Large intestine (tissue), 3 donors: ENCODE measurements around the gene C6orf136. TPM values are rescaled to one million over a fixed set of nuclear protein-coding genes. Genes with fewer than 3 reads are reported as not detected.

Source experiments
- DNase-seq, 2 donors: peaks; one replicate each; pipeline versions ENCODE4 v3.0.0 to v3.0.0-alpha.2; 2013
- H3K27ac ChIP-seq: one replicate; pipeline ENCODE4 v1.5.1; 2013; ENCODE audit warnings: low read length
- H3K27me3 ChIP-seq: 2 replicates; pipeline ENCODE4 v1.6.1; 2013; ENCODE audit warnings: low read length; ENCODE audit not compliant: control insufficient read depth, insufficient read depth
- H3K36me3 ChIP-seq: 2 replicates; pipeline ENCODE4 v1.6.1; 2013; ENCODE audit warnings: low read length; ENCODE audit not compliant: control insufficient read depth, insufficient read depth
- H3K4me1 ChIP-seq: one replicate; pipeline ENCODE4 v1.6.1; 2013; ENCODE audit warnings: low read length; ENCODE audit not compliant: control insufficient read depth, insufficient read depth
- H3K4me3 ChIP-seq: one replicate; pipeline ENCODE4 v1.5.1; 2013; ENCODE audit warnings: low read length
- H3K9me3 ChIP-seq: one replicate; pipeline ENCODE4 v1.6.1; 2013; ENCODE audit warnings: mild to moderate bottlenecking, low read depth, low read length, moderate library complexity; ENCODE audit not compliant: control insufficient read depth
- WGBS: methylation state at CpG from one replicate; pipeline ENCODE4 v1.1.5; 2013; ENCODE audit warnings: low lambda C conversion rate; ENCODE audit not compliant: insufficient coverage; 5-methylcytosine and 5-hydroxymethylcytosine counted together
- polyA plus RNA-seq: library from polyadenylated mRNA; unstranded; fragments of 120-200 nt; gene quantifications from one replicate; pipeline ENCODE4 v1.2.1, GENCODE V29; 2013

The C6orf136 gene
- polyA plus RNA-seq, 1 donor: 34.7 TPM

DNA sequence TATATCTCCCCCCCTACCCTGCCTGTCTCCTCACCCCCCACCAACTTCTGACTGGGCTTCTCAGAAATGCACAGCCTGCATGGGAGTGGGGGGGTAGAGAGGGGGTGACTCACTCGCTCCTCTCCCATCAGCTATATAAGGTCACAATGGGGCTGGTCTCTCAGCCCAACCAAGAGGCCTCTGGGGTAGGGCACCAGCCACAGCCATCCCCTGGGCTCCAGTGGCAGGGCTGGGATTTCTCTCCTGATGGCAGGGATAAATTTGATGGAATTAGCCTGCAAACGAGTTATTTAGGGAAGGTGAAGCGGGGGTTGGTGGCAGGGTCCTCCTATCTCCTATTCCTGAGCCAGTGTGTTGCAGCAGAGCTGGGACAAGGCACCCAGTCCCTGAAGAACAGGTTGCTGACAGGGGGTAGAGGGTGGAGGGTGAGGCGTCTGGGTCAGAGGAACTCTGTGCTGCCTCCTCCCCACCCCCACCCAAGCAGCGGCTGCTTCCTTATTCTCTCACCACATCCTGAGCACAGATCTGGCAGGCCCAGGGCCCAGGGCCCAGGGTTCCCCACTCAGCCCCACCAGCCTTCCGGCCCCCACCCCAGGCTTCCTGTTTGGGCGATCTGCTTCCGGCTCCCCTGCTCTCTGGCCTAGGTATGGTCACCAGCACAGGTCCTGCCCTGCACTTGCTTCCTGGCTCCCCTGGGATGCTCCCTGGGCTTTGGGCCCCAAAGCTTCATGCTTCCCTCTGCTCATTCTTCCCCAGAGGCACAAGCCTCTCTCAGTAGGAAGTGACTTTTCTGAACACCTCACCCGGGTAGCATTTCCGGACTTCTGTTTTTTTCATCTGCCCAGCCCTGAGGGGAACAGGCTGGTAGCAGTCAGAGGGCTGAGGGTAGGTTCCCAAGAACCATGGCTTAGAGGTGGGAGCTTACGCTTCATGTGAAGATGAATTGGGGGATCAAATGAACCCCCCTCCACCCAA is 35.5 kb downstream of the C6orf136 start:
- Histone ChIP-seq H3K4me3 (peak overlapping the region; percentile 32), H3K27me3 (peaks cover 5% of the 10 kb centered on the region), H3K36me3 (peaks cover 7% of the 10 kb centered on the region), H3K9me3 (peaks cover 5% of the 10 kb centered on the region), H3K27ac (peak overlapping the region; percentile 71), H3K4me1 (peaks cover 18% of the 10 kb centered on the region)
- no CpG with 5 or more reads among the region's 11 CpGs for WGBS
- DNase-seq: peak; percentile 51 to 53

DNA sequence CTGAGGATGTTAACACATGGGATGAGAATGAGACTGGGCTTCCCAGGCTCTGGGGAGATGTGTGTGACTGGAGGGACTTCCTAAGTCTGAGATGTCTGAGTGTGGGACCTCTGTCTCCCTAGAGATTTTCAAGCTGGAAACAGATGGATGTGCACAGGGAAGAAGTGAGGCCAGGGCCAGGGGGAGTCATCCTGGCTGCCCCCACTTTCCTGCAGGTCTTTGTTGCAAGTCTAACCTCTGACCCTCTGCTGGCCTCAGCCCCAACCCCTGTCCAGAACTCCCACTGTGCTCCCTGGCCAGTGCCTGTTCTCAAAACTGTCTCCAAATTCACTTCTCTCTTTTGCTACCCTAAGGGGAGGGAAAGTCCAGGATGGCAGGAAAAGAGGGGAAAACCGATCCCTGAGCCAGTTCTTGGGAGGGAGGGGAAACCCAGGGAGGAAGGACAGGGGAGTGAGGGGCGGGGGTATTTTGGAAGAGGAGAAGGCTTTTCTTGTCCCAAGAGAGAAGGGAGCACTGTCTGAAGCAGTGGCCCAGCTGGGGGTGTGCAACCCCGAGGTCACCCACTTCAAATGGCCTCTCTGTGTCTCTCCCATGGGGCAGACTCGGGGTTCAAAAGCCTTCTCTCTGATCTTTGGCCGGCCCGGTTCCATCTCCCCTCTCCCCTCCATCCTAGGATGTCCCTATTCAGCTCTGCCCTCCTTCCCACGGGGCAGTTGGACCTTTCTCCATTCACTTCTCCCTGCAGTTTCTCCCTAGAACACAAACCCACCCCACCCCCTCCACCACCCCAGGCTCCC is 36.4 kb downstream of the C6orf136 start:
- Histone ChIP-seq H3K27ac (peak overlapping the region; percentile 71), H3K27me3 (peaks cover 5% of the 10 kb centered on the region), H3K4me3 (peak overlapping the region; percentile 32), H3K9me3 (peaks cover 7% of the 10 kb centered on the region), H3K4me1 (peaks cover 22% of the 10 kb centered on the region), H3K36me3 (peaks cover 7% of the 10 kb centered on the region)
- 63% methylated on average over 2 of the region's 7 CpGs for WGBS
- no peak for DNase-seq

DNA sequence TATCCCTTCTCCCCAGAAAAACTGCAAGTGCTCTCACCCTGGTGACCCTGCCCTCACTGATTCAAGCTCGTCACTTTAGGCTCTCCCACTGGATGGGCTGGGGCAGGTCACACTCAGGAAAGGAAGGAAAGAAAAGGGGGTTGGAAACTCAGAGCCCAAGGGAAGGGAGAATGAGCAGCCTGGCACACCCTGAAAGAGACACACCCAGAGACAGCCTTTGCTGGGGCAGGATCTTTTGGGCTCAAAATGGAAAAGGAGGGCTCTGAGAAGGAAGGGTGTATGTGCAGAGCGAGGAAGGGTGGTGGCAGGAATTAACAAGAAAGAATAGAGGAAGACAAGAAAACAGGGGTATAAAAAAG is 37.0 kb downstream of the C6orf136 start:
- Histone ChIP-seq H3K4me3 (peak overlapping the region; percentile 32), H3K4me1 (peaks cover 22% of the 10 kb centered on the region)
- 71% methylated on average over 1 of the region's 2 CpGs for WGBS

DNA sequence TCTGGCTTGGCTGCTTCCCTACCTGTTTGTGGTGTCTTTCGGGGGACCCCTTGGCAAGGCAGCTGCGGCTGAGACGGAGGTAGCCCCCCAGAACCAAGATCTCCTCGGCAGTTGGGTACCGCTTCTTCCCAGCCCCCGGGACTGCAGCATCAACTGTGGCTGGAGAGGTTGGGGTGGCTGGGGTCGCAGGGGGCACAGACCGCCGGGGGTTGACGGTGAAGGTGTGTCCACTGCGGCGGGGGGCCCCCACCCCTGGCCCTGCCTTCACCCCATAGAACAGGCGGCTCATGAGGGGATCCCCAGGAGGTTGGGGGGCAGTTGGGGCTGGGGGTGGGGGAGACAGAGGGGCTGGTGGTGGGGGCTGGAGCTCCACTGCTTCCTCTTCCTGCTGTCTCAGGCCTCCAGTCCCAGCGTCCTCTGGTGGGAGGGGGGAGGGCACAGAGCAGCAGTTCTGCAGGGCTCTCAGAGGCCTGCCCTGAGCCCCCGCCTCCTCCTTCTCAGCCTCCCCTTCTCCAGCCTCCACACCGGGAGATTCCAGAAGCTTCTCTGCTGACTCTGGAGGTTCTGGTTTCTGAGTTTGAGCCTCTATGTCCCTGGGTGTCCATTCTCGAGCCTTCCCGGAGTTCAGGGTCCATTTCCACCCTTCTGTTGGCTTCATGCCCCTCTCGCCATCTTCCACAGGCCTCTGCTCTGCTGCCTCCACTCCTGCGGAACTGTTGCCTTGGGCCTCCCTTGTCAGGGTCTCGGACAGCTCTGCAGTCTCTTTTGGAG is 37.6 kb downstream of the C6orf136 start:
- peaks cover 7% of the 10 kb centered on the region for H3K9me3 ChIP-seq
- peaks cover 17% of the 10 kb centered on the region for H3K4me1 ChIP-seq
- peaks cover 3% of the 10 kb centered on the region for H3K36me3 ChIP-seq
- H3K27me3 ChIP-seq: peaks cover 5% of the 10 kb centered on the region
- DNase-seq: no peak
- peak overlapping the region; percentile 85 for H3K4me3 ChIP-seq
- WGBS: no CpG with 5 or more reads among the region's 21 CpGs
- peak overlapping the region; percentile 46 for H3K27ac ChIP-seq

More for the DNA sequence above, 37.0 kb downstream of the C6orf136 start:
- Histone ChIP-seq H3K27ac (peak overlapping the region; percentile 22), H3K36me3 (peaks cover 3% of the 10 kb centered on the region), H3K9me3 (peaks cover 7% of the 10 kb centered on the region), H3K27me3 (peaks cover 5% of the 10 kb centered on the region)
- no peak for DNase-seq

DNA sequence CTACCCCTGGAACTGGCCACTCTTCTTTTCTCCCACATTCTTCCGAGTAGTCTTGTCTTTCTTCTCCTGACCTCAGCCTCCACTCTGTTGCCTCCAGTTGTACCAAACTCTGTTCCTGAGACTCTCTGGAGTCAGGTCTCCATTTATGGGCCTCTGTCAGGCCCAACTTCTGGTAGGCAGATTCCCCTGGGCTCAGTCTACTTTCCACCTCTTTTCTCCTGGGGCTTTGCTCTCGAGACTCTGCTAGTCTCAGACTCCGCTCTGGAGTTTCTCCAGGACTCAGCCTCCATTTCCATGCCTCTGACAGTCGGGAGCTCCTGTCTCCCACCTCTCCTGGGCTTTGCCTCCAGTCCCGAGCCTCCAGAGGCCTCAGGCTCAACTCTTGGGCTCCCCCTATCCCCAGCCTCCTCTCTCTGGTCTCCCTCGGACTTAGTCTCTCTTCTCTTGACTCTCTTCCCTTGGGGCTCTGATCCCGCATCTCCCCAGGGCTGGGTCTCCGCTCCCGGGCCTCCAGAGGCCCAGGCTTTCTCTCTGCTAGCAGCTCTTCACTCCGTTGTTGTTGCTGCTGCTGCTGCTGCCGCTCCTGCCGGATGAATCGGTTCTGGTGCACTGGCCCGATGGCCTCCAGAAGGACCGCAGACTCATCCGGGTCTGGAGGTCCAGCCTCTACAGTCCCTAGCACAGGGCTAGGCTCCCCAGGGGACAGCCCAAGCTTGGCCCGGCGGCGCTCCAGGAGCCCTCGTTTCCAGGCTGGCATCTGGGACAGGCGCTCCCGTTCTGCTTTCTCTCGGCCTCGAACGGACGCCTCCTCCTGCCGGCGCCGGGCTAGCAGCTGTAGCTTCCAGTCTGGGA is 38.5 kb downstream of the C6orf136 start:
- no peaks in the 10 kb centered on the region for H3K36me3 ChIP-seq
- H3K27ac ChIP-seq: peak overlapping the region; percentile 58
- peaks cover 7% of the 10 kb centered on the region for H3K9me3 ChIP-seq
- H3K4me1 ChIP-seq: peaks cover 19% of the 10 kb centered on the region
- H3K27me3 ChIP-seq: peaks cover 5% of the 10 kb centered on the region
- 80% methylated on average over 1 of the region's 29 CpGs for WGBS
- DNase-seq: no peak
- H3K4me3 ChIP-seq: peak overlapping the region; percentile 85

DNA sequence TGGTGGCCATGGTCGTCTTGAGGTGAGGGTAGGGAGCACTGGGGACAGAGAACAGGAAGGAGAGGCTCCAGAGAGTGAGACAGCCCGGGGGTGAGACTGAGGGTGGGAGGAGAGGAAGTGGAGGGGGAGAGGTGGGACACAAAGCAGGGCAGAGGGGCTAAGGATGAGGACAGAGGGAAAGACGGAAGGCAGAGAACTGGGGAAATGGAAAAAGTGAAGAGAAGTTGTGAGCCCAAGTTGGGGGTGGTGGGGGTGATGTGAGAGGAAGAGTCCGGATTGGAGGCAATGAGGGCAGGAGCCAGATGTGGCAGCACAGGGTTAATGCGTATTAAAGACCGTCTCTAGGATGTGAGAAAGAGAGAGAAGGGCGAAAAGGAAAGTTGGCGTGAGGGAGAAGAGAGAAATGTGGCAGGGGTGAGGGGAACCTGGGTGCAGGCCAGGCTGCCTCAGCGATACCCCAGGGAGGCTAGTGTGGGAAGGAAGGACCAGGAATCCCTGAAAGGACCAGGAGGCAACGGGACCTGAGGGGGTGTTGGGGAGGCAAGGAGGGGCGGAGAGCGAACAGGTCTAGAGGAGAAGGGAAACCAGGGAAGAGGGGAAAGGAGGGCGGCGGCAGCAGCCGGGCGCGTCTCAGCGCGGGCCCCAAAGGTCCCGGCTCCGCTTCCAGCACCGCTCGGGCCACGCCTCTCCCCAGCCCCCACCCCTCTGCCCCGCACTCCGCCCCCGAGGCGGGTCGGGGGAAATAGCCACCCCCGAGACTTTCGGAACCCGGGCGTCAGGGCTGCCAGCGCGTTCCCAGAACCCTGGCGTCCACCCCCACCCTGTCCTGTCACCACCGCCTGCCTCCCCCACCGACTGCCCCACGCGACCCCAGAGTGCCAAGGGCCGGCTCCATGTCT is 39.3 kb downstream of the C6orf136 start, which contains the start of gene PPP1R18:
PPP1R18 (minus strand) TSS at position 637 of the 899 bp plus-strand sequence; CDS start at position 10, 627 bp downstream.
- 40% methylated on average over 6 of the region's 41 CpGs for WGBS
- peaks cover 20% of the 10 kb centered on the region for H3K4me1 ChIP-seq
- H3K4me3 ChIP-seq: peak within 1 kb of the TSS; percentile 85
- H3K9me3 ChIP-seq: peaks cover 7% of the 10 kb centered on the region
- no peaks in the 10 kb centered on the region for H3K36me3 ChIP-seq
- peaks cover 5% of the 10 kb centered on the region for H3K27me3 ChIP-seq
- DNase-seq: peak in 1 of 2 donors; percentile 50
- peak within 1 kb of the TSS; percentile 93 for H3K27ac ChIP-seq

DNA sequence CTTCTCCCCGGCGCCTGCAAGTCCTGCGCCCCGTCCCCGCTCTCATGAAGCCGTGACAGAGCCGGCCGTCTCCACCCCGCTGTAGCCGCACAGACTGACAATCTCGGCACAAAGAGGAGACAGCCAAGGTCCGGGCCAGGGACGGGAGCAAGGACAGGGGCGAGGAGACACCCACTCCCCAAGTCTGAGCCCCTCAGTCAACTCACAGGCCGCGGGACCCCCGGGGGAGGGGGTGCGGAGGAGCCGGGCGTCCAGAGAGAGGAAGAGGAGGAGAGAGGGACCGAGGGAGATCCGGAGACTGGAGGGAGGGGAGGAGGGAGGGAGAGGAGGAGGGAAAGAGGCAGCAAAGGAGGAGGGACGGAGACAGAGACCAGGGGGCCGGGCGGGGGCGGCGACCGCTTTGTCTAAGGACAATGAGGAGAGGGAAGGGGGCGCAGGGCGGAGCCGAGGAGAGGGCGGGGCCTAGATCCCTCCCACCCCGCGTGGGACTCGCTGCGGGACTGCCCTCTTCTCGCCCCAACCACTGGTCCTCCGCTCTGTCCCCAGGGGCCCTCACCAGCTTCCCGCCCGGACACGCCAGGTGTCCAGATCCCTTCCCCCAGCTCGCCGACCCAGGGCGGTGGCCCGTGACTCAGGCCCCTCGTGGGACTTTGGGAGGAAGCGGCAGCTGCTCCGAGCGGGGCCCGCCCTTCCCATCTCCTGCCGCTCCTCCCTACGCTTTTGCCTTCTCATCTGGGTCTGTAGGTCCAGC is 40.1 kb downstream of the C6orf136 start:
- H3K27ac ChIP-seq: peak overlapping the region; percentile 93
- peak; percentile 72 to 82 for DNase-seq
- WGBS: no CpG with 5 or more reads among the region's 52 CpGs
- no peaks in the 10 kb centered on the region for H3K36me3 ChIP-seq
- peak overlapping the region; percentile 85 for H3K4me3 ChIP-seq
- H3K4me1 ChIP-seq: peaks cover 20% of the 10 kb centered on the region
- peaks cover 5% of the 10 kb centered on the region for H3K27me3 ChIP-seq
- peaks cover 7% of the 10 kb centered on the region for H3K9me3 ChIP-seq

DNA sequence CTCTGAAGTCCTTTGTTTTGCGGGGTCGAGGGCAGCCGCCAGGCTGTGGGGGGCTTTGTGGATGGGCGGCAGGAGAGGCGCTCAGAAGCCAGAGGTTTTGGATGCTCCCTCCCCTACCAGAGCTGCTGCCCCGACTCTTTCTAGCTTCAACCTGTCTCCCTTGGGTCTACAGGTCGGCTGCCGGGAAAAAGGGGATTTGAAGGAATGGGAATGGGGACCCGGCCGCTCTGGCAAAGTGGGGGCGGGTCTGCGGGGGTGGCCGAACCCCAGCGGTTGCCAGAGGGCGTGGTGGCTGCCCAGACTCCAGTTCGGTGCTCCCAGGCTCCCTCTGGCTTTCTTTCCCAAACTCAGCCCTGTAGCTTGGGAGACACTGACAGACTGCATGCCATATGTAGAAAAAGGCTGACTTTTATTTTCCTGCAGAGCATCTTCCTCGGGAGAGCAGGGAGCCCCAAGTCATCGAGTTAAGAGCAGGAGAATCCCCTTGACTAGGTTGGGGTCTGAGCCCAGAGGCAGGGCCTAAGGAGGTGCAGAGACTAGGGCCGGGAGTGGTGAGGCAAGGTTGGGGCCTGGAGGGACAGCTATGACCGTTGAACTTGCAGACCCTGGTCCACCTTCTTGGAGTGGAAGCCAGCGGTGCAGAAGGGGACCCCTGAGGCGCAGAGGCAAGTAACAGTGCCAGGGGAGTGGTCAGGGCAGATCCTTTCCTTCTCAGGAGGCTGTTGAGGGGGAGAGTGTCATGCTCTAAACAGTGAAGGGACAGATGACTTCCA is 40.9 kb downstream of the C6orf136 start:
- peaks cover 5% of the 10 kb centered on the region for H3K27me3 ChIP-seq
- H3K4me3 ChIP-seq: peak overlapping the region; percentile 85
- peaks cover 20% of the 10 kb centered on the region for H3K4me1 ChIP-seq
- no peaks in the 10 kb centered on the region for H3K36me3 ChIP-seq
- peaks cover 7% of the 10 kb centered on the region for H3K9me3 ChIP-seq
- peak overlapping the region; percentile 93 for H3K27ac ChIP-seq
- WGBS: no CpG with 5 or more reads among the region's 22 CpGs
- DNase-seq: peak in 1 of 2 donors; percentile 16
